IMR-90 (cell line): Measurements from ENCODE around the gene MSANTD1. TPM values are rescaled to one million over a fixed set of nuclear protein-coding genes. Genes with fewer than 3 reads are reported as not detected.

Source experiments
- ATAC-seq: fragments of 200-7000 bp; cut with Tn5 transposase; 2 replicates; pipeline ENCODE4 v1.9.1; 2020; ENCODE audit warnings: low read depth, mild to moderate bottlenecking, moderate library complexity
- BruUV-seq: library from RNA; stranded (reverse); fragments of 400-500 nt; replicated peaks from 2 replicates; lab custom pipeline; 2021; lab: Mats Ljungman, UMichigan
- CTCF ChIA-PET: fragments of 300-600 bp; formaldehyde crosslinking; extraction: SDS; loops from one replicate; lab custom pipeline; 2021; ENCODE audit warnings: antibody characterized with exemption; lab: Yijun Ruan, JAX
- POLR2A ChIA-PET: fragments of 300-600 bp; sonication (Branson Sonifier 250); formaldehyde crosslinking; loops from one replicate; lab custom pipeline; 2022; ENCODE audit warnings: antibody characterized with exemption; ENCODE audit not compliant: unreplicated experiment; lab: Charles Lee
- DNase-seq: peaks from one replicate; pipeline ENCODE4 v3.0.0; 2013
- H2AFZ ChIP-seq: replicated peaks from 2 replicates; pipeline ENCODE3; 2013; ENCODE audit warnings: low read length, mild to moderate bottlenecking; ENCODE audit not compliant: poor library complexity
- H2AK5ac ChIP-seq: 2 replicates; pipeline ENCODE4 v1.6.1; 2013; ENCODE audit warnings: low read depth, low read length, inconsistent platforms
- H2AK9ac ChIP-seq: replicated peaks from 2 replicates; pipeline ENCODE3; 2013; ENCODE audit warnings: mild to moderate bottlenecking, low read depth, low read length, moderate library complexity; ENCODE audit not compliant: poor library complexity
- H2BK120ac ChIP-seq: 2 replicates; pipeline ENCODE4 v1.6.1; 2013; ENCODE audit warnings: low read depth, low read length, inconsistent platforms
- H2BK15ac ChIP-seq: 3 replicates; pipeline ENCODE4 v1.6.1; 2013; ENCODE audit warnings: low read depth, low read length, inconsistent platforms
- H2BK20ac ChIP-seq: 2 replicates; pipeline ENCODE4 v1.6.1; 2013; ENCODE audit warnings: low read depth, mild to moderate bottlenecking, inconsistent platforms, low read length, moderate library complexity
- H2BK5ac ChIP-seq: 2 replicates; pipeline ENCODE4 v1.6.1; 2013; ENCODE audit warnings: mild to moderate bottlenecking, low read depth, low read length, inconsistent platforms; ENCODE audit not compliant: poor library complexity, severe bottlenecking
- H3K14ac ChIP-seq: replicated peaks from 2 replicates; pipeline ENCODE4 v1.6.1; 2013; ENCODE audit warnings: low read depth, low read length, inconsistent platforms
- H3K18ac ChIP-seq: 2 replicates; pipeline ENCODE4 v1.6.1; 2013; ENCODE audit warnings: low read depth, low read length, control low read depth
- H3K23ac ChIP-seq: 2 replicates; pipeline ENCODE4 v1.6.1; 2013; ENCODE audit warnings: low read depth, low read length, inconsistent platforms
- H3K27ac ChIP-seq: 2 replicates; pipeline ENCODE4 v1.5.1; 2013; ENCODE audit warnings: mild to moderate bottlenecking, control low read depth, low read length; ENCODE audit not compliant: insufficient read depth
- H3K27me3 ChIP-seq: 2 replicates; pipeline ENCODE4 v1.6.1; 2013; ENCODE audit warnings: low read length; ENCODE audit not compliant: control insufficient read depth, insufficient read depth
- H3K36me3 ChIP-seq: 2 replicates; pipeline ENCODE4 v1.6.1; 2013; ENCODE audit warnings: low read length, mixed read lengths; ENCODE audit not compliant: control insufficient read depth, insufficient read depth
- H3K4ac ChIP-seq: 2 replicates; pipeline ENCODE4 v1.6.1; 2013; ENCODE audit warnings: low read depth, low read length, inconsistent platforms
- H3K4me1 ChIP-seq: 2 replicates; pipeline ENCODE4 v1.6.1; 2013; ENCODE audit warnings: low read length, mixed read lengths; ENCODE audit not compliant: control insufficient read depth, insufficient read depth
- H3K4me2 ChIP-seq: 2 replicates; pipeline ENCODE4 v1.6.1; 2013; ENCODE audit warnings: low read depth, mild to moderate bottlenecking, control low read depth, low read length, moderate library complexity
- H3K4me3 ChIP-seq: 2 replicates; pipeline ENCODE4 v1.5.1; 2013; ENCODE audit warnings: low read depth, mild to moderate bottlenecking, control low read depth, low read length, moderate library complexity; ENCODE audit not compliant: insufficient read depth
- H3K56ac ChIP-seq: 2 replicates; pipeline ENCODE4 v1.6.1; 2013; ENCODE audit warnings: low read length, inconsistent platforms; ENCODE audit not compliant: insufficient read depth; ENCODE audit errors: extremely low read depth
- H3K79me1 ChIP-seq, 2 experiments: 2 replicates each; pipeline ENCODE4 v1.6.1; 2013; ENCODE audit warnings: low read length in 2 of 2, inconsistent platforms in 1 of 2, low read depth in 1 of 2
- H3K9ac ChIP-seq: 2 replicates; pipeline ENCODE4 v1.6.1; 2013; ENCODE audit warnings: low read depth, low read length, control low read depth
- H3K9me1 ChIP-seq: 2 replicates; pipeline ENCODE4 v1.6.1; 2013; ENCODE audit warnings: low read length, inconsistent platforms; ENCODE audit not compliant: insufficient read depth
- H3K9me3 ChIP-seq: 2 replicates; pipeline ENCODE4 v1.6.1; 2013; ENCODE audit warnings: low read length; ENCODE audit not compliant: control insufficient read depth, insufficient read depth
- H4K20me1 ChIP-seq: 2 replicates; pipeline ENCODE4 v1.6.1; 2013; ENCODE audit warnings: low read length, inconsistent platforms; ENCODE audit not compliant: insufficient read depth
- H4K5ac ChIP-seq: 2 replicates; pipeline ENCODE4 v1.6.1; 2013; ENCODE audit warnings: mild to moderate bottlenecking, low read depth, low read length, control low read depth
- H4K8ac ChIP-seq, 2 experiments: 2 replicates each; pipeline ENCODE4 v1.6.1; 2013; ENCODE audit warnings: low read depth in 2 of 2, low read length in 2 of 2, control low read depth in 1 of 2, inconsistent platforms in 1 of 2
- H4K91ac ChIP-seq: 2 replicates; pipeline ENCODE4 v1.6.1; 2013; ENCODE audit warnings: low read depth, low read length, inconsistent platforms; ENCODE audit not compliant: insufficient read depth
- BHLHE40 ChIP-seq: fragments of 150-350 bp; IDR thresholded peaks from 2 replicates; pipeline ENCODE4 v1.6.1; 2016; ENCODE audit warnings: mild to moderate bottlenecking, low read depth, low read length
- CEBPB ChIP-seq: IDR thresholded peaks from 2 replicates; pipeline ENCODE4 v1.6.1; 2012; ENCODE audit warnings: low read depth, low read length, improper control_type of control experiment
- CHD1 ChIP-seq: IDR thresholded peaks from 2 replicates; pipeline ENCODE4 v1.6.1; 2012; ENCODE audit warnings: low read depth, low read length, improper control_type of control experiment
- FOS ChIP-seq: fragments of 150-350 bp; IDR thresholded peaks from 2 replicates; pipeline ENCODE4 v1.6.1; 2016; ENCODE audit warnings: low read depth, low read length
- MAFK ChIP-seq: IDR thresholded peaks from 2 replicates; pipeline ENCODE4 v1.6.1; 2012; ENCODE audit warnings: low read depth, low read length, improper control_type of control experiment
- MAZ ChIP-seq: IDR thresholded peaks from 2 replicates; pipeline ENCODE4 v1.6.1; 2012; ENCODE audit warnings: low read depth, mild to moderate bottlenecking, low read length, improper control_type of control experiment, moderate library complexity, borderline replicate concordance
- MXI1 ChIP-seq: IDR thresholded peaks from 2 replicates; pipeline ENCODE4 v1.6.1; 2012; ENCODE audit warnings: low read depth, mild to moderate bottlenecking, low read length, moderate library complexity, borderline replicate concordance
- NFE2L2 ChIP-seq: fragments of 150-350 bp; IDR thresholded peaks from 2 replicates; pipeline ENCODE4 v1.6.1; 2016; ENCODE audit warnings: low read depth, mild to moderate bottlenecking, low read length
- POLR2A ChIP-seq: IDR thresholded peaks from 2 replicates; pipeline ENCODE4 v1.6.1; 2012; ENCODE audit warnings: mild to moderate bottlenecking, low read depth, low read length
- RAD21 ChIP-seq: IDR thresholded peaks from 2 replicates; pipeline ENCODE4 v1.6.1; 2012; ENCODE audit warnings: low read length, improper control_type of control experiment
- RCOR1 ChIP-seq: IDR thresholded peaks from 2 replicates; pipeline ENCODE4 v1.6.1; 2012; ENCODE audit warnings: mild to moderate bottlenecking, low read length, improper control_type of control experiment; ENCODE audit not compliant: insufficient replicate concordance
- RFX5 ChIP-seq: IDR thresholded peaks from 2 replicates; pipeline ENCODE4 v1.8.0; 2012; ENCODE audit warnings: low read depth, mild to moderate bottlenecking, low read length, moderate library complexity
- SMC3 ChIP-seq: fragments of 150-350 bp; IDR thresholded peaks from 2 replicates; pipeline ENCODE4 v1.6.1; 2016; ENCODE audit warnings: low read depth, mild to moderate bottlenecking, antibody characterized with exemption, low read length, moderate library complexity
- WGBS, 2 experiments: methylation state at CpG; one replicate each; pipeline versions ENCODE4 v1.1.5 to v1.1.7; 2013; ENCODE audit warnings: missing lambda C conversion rate in 2 of 2; ENCODE audit not compliant: insufficient read length in 1 of 2; ENCODE audit errors: extremely low coverage in 2 of 2; 5-methylcytosine and 5-hydroxymethylcytosine counted together
- dilution Hi-C: fragments of 300-500 bp; cut with HindIII; formaldehyde crosslinking; loops from one replicate; pipeline ENCODE4 v1.14.3; 2018; ENCODE audit warnings: low sequenced_read_pairs; ENCODE audit not compliant: unreplicated experiment
- in situ Hi-C: fragments of 300-500 bp; cut with MboI; formaldehyde crosslinking; loops from 3 replicates; pipeline ENCODE4 v1.14.3; 2019; ENCODE audit warnings: low sequenced_read_pairs, inconsistent platforms, mixed read lengths
- intact Hi-C: fragments of 100-400 bp; cut with micrococcal nuclease; formaldehyde crosslinking; loops from 2 replicates; pipeline ENCODE4 v1.10.0; 2022
- polyA plus RNA-seq, 3 experiments: library from polyadenylated mRNA; depleted of rRNA; stranded (reverse); fragments of >200 nt; gene quantifications; 2 replicates each; pipeline ENCODE4 v1.2.3, GENCODE V29; 2012; ENCODE audit warnings: low replicate concordance in 1 of 3
- total RNA-seq: library from RNA; depleted of rRNA; stranded (reverse); fragments of >200 nt; gene quantifications from 2 replicates; pipeline ENCODE4 v1.2.3, GENCODE V29; 2012
- TF ChIP-seq, protein P1 (sequence below): conservative IDR thresholded peaks from 2 replicates; pipeline ENCODE4 v1.5.1; 2012; ENCODE audit warnings: mild to moderate bottlenecking, low read depth, low read length, improper control_type of control experiment
- TF ChIP-seq, protein P2 (sequence below): fragments of 150-350 bp; IDR thresholded peaks from 2 replicates; pipeline ENCODE4 v1.6.1; 2016; ENCODE audit warnings: low read depth, mild to moderate bottlenecking, low read length, moderate library complexity, borderline replicate concordance
- TF ChIP-seq, protein P3 (sequence below): fragments of 150-350 bp; IDR thresholded peaks from 2 replicates; pipeline ENCODE4 v1.6.1; 2017; ENCODE audit warnings: mild to moderate bottlenecking, antibody characterized with exemption, low read length, low read depth

Gene MSANTD1
- total and polyA plus RNA-seq, 2 of the 4 experiments (the other 2 are of a cell fraction), result under 0.01 to 0.07 TPM

DNA sequence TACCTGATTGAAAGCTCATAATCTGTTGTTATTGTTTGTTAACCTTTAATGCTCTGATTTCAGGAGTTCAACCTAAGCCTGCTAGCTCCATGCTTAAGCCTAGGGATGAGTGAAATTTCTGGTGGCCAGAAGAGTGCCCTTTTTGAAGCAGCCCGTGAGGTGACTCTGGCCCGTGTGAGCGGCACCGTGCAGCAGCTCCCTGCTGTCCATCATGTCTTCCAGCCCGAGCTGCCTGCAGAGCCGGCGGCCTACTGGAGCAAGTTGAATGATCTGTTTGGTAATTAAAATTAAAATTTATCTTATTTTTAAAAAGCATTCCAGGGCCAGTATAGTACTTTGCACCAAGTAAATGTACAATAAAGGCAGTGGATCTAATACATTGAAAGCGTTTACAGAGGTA is 37.1 kb upstream of the MSANTD1 start:
- Histone ChIP-seq H3K14ac (no peak overlapping the region), H2BK20ac (no peak overlapping the region), H3K79me1 (no peaks in the 10 kb centered on the region), H4K91ac (no peak overlapping the region), H3K18ac (no peak overlapping the region), H3K23ac (no peak overlapping the region), H3K4ac (no peak overlapping the region), H3K9me1 (peaks cover 11% of the 10 kb centered on the region), H2AK5ac (no peak overlapping the region), H4K5ac (no peak overlapping the region), H2AK9ac (no peak overlapping the region), H4K8ac (no peak overlapping the region), H3K36me3 (peaks cover 55% of the 10 kb centered on the region), H3K27ac (no peak overlapping the region), H3K56ac (no peak overlapping the region), H3K9me3 (no peaks in the 10 kb centered on the region), H2AFZ (no peak overlapping the region), H4K20me1 (no peaks in the 10 kb centered on the region), H2BK15ac (no peak overlapping the region), H3K4me3 (no peak overlapping the region), H3K9ac (no peak overlapping the region), H3K4me1 (no peaks in the 10 kb centered on the region), H2BK120ac (no peak overlapping the region), H3K4me2 (no peak overlapping the region), H2BK5ac (no peak overlapping the region), H3K27me3 (no peaks in the 10 kb centered on the region)
- WGBS, 2 experiments, result 100% methylated on average over 2 of the region's 8 CpGs; no CpG with 5 or more reads in 1 of the 2 experiments
- dilution Hi-C loops (no loop called here), in situ Hi-C loops (no loop called here), intact Hi-C loops (no loop called here)
- BruUV-seq, result no TSS peak
- CTCF ChIA-PET, result no interaction called here
- DNase-seq (no peak), ATAC-seq (no peak)
- no peak for TF ChIP-seq SMC3
- no peak for TF ChIP-seq RFX5
- no peak for TF ChIP-seq MAFK
- TF ChIP-seq RAD21, result no peak
- no peak for TF ChIP-seq BHLHE40
- TF ChIP-seq POLR2A, result no peak
- TF ChIP-seq NFE2L2, result no peak
- no peak for TF ChIP-seq CHD1
- TF ChIP-seq FOS, result no peak
- TF ChIP-seq, protein P1, sequence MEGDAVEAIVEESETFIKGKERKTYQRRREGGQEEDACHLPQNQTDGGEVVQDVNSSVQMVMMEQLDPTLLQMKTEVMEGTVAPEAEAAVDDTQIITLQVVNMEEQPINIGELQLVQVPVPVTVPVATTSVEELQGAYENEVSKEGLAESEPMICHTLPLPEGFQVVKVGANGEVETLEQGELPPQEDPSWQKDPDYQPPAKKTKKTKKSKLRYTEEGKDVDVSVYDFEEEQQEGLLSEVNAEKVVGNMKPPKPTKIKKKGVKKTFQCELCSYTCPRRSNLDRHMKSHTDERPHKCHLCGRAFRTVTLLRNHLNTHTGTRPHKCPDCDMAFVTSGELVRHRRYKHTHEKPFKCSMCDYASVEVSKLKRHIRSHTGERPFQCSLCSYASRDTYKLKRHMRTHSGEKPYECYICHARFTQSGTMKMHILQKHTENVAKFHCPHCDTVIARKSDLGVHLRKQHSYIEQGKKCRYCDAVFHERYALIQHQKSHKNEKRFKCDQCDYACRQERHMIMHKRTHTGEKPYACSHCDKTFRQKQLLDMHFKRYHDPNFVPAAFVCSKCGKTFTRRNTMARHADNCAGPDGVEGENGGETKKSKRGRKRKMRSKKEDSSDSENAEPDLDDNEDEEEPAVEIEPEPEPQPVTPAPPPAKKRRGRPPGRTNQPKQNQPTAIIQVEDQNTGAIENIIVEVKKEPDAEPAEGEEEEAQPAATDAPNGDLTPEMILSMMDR, result no peak
- no peak for TF ChIP-seq MXI1
- TF ChIP-seq, protein P2, sequence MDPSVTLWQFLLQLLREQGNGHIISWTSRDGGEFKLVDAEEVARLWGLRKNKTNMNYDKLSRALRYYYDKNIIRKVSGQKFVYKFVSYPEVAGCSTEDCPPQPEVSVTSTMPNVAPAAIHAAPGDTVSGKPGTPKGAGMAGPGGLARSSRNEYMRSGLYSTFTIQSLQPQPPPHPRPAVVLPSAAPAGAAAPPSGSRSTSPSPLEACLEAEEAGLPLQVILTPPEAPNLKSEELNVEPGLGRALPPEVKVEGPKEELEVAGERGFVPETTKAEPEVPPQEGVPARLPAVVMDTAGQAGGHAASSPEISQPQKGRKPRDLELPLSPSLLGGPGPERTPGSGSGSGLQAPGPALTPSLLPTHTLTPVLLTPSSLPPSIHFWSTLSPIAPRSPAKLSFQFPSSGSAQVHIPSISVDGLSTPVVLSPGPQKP, result no peak
- TF ChIP-seq, protein P3, sequence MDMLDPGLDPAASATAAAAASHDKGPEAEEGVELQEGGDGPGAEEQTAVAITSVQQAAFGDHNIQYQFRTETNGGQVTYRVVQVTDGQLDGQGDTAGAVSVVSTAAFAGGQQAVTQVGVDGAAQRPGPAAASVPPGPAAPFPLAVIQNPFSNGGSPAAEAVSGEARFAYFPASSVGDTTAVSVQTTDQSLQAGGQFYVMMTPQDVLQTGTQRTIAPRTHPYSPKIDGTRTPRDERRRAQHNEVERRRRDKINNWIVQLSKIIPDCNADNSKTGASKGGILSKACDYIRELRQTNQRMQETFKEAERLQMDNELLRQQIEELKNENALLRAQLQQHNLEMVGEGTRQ, result no peak
- no peak for TF ChIP-seq RCOR1
- TF ChIP-seq MAZ, result no peak
- no peak for TF ChIP-seq CEBPB
- POLR2A ChIA-PET, result no interaction called here
